ENCODE measurements around the gene PLEKHG2. TPM values are rescaled to one million over a fixed set of nuclear protein-coding genes. Genes with fewer than 3 reads are reported as not detected.

PLEKHG2 gene
- total RNA-seq, 1 donor from 2014 or later, result 86.7 TPM

GRCh38 chr19:39415111-39416046 is 2.9 kb downstream of the PLEKHG2 start:
- Mint-ChIP-seq H3K36me3 (peaks cover 7% of the 10 kb centered on the region), H3K4me1 (ENCODE audit: unreplicated experiment) (peaks cover 22% of the 10 kb centered on the region), H3K27me3 (peaks cover 8% of the 10 kb centered on the region), H3K27ac (no peak overlapping the region), H3K9me3 (no peaks in the 10 kb centered on the region), H3K4me3 (peak overlapping the region; percentile 98)
- DNase-seq (ENCODE audit: extremely low spot score, unreplicated experiment), result no peak
- no peak for TF ChIP-seq CTCF (conservative IDR thresholded peaks at IDR 0.05)

GRCh38 chr19:39416152-39417120 is 4.0 kb downstream of the PLEKHG2 start:
- Mint-ChIP-seq H3K27me3 (peaks cover 5% of the 10 kb centered on the region), H3K36me3 (peaks cover 7% of the 10 kb centered on the region), H3K27ac (no peak overlapping the region), H3K4me1 (ENCODE audit: unreplicated experiment) (peaks cover 11% of the 10 kb centered on the region), H3K9me3 (no peaks in the 10 kb centered on the region), H3K4me3 (no peak overlapping the region)
- DNase-seq (ENCODE audit: extremely low spot score, unreplicated experiment), result no peak
- TF ChIP-seq CTCF (conservative IDR thresholded peaks at IDR 0.05), result no peak

DNA sequence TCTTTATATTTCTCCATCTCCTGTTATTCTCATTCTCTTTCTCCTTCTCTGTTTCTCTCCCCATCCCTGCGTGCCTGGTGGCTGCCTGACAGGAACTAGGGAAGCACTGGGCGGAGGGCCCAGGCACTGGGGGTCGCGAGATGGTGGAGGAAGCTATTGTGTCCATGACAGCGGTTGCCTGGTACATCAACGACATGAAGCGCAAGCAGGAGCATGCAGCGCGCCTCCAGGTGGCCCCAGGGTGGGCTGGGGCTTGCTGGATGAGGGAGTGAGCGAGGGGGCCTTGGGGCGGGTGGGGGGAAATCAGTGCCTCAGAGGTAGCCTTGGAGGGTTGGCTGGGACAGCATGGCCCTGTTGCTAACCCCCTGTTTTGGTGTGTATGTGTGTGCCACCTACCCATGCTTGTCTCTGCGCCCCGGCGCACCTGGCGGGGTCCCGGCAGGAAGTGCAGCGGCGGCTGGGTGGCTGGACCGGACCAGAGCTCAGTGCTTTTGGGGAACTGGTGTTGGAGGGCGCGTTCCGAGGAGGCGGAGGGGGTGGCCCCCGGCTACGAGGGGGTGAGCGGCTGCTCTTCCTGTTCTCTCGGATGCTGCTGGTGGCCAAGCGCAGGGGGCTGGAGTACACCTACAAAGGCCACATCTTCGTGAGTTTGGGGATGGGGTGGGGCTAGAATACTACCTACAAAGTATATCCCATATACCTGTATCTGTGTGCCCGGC is 5.2 kb downstream of the PLEKHG2 start:
- Mint-ChIP-seq H3K27ac (no peak overlapping the region), H3K36me3 (peaks cover 7% of the 10 kb centered on the region)
- TF ChIP-seq CTCF (conservative IDR thresholded peaks at IDR 0.05), result no peak

GRCh38 chr19:39419003-39419402 is 6.5 kb downstream of the PLEKHG2 start:
- peaks cover 7% of the 10 kb centered on the region for H3K4me1 Mint-ChIP-seq (ENCODE audit: unreplicated experiment)
- H3K9me3 Mint-ChIP-seq, result no peaks in the 10 kb centered on the region
- no peak for TF ChIP-seq CTCF (conservative IDR thresholded peaks at IDR 0.05)
- no peaks in the 10 kb centered on the region for H3K27me3 Mint-ChIP-seq
- DNase-seq (ENCODE audit: extremely low spot score, unreplicated experiment), result no peak
- H3K4me3 Mint-ChIP-seq, result no peak overlapping the region
- no peak overlapping the region for H3K27ac Mint-ChIP-seq
- peaks cover 6% of the 10 kb centered on the region for H3K36me3 Mint-ChIP-seq

More for the DNA sequence above, 5.2 kb downstream of the PLEKHG2 start:
- DNase-seq (ENCODE audit: extremely low spot score, unreplicated experiment), result no peak
- Mint-ChIP-seq H3K9me3 (no peaks in the 10 kb centered on the region), H3K4me1 (ENCODE audit: unreplicated experiment) (peaks cover 9% of the 10 kb centered on the region), H3K4me3 (peak overlapping the region; percentile 60), H3K27me3 (no peaks in the 10 kb centered on the region)

GRCh38 chr19:39420769-39421168 is 8.3 kb downstream of the PLEKHG2 start:
- no peaks in the 10 kb centered on the region for H3K9me3 Mint-ChIP-seq
- peaks cover 3% of the 10 kb centered on the region for H3K36me3 Mint-ChIP-seq
- H3K4me3 Mint-ChIP-seq, result no peak overlapping the region
- H3K27ac Mint-ChIP-seq, result no peak overlapping the region
- DNase-seq (ENCODE audit: extremely low spot score, unreplicated experiment), result no peak
- TF ChIP-seq CTCF (conservative IDR thresholded peaks at IDR 0.05), result no peak
- H3K27me3 Mint-ChIP-seq, result no peaks in the 10 kb centered on the region
- H3K4me1 Mint-ChIP-seq (ENCODE audit: unreplicated experiment), result peaks cover 2% of the 10 kb centered on the region
